Measurements from ENCODE around the gene ERCC1.

- peak; percentile 73 for TF ChIP-seq HDAC2 (CRISPR knock-in tag; IDR thresholded peaks at IDR 0.05)
- peak; percentile 21; the same call in 1 of the 2 replicates for TF ChIP-seq CTCF (CRISPR knock-in tag; IDR thresholded peaks at IDR 0.05)
- peak; percentile 76; the same call in 1 of the 2 replicates for TF ChIP-seq KDM5A (IDR thresholded peaks at IDR 0.05; ENCODE audit: borderline replicate concordance, low read length)
- no peak for TF ChIP-seq NONO (IDR thresholded peaks at IDR 0.05)
- TF ChIP-seq NONO (CRISPR knock-in tag; conservative IDR thresholded peaks at IDR 0.05): peak; percentile 84
- peak; percentile 90 for TF ChIP-seq TAF1 (CRISPR knock-in tag; IDR thresholded peaks at IDR 0.05)
- no peak for TF ChIP-seq NR2F2 (IDR thresholded peaks at IDR 0.05; ENCODE audit: borderline replicate concordance, low read depth)
- no peak for TF ChIP-seq JUND (CRISPR knock-in tag; IDR thresholded peaks at IDR 0.05)
- TF ChIP-seq HDAC6 (IDR thresholded peaks at IDR 0.05; ENCODE audit: low read depth, low read length): no peak
- TF ChIP-seq ZNF768 (CRISPR knock-in tag; IDR thresholded peaks at IDR 0.05): peak; percentile 52
- TF ChIP-seq ZNF121 (CRISPR knock-in tag; IDR thresholded peaks at IDR 0.05): no peak
- TF ChIP-seq MAX (IDR thresholded peaks at IDR 0.05): peak; percentile 94
These were observed at the start of gene ERCC1 for GRCh38 chr19:45423589-45424190.
